ENCODE data around the gene ATP2B1.
"Not testable (repeated sequence)": the region's sequence is repeated elsewhere in the genome, so short reads cannot be mapped to it uniquely, and the experiment has no call there.

Gene ATP2B1

DNA sequence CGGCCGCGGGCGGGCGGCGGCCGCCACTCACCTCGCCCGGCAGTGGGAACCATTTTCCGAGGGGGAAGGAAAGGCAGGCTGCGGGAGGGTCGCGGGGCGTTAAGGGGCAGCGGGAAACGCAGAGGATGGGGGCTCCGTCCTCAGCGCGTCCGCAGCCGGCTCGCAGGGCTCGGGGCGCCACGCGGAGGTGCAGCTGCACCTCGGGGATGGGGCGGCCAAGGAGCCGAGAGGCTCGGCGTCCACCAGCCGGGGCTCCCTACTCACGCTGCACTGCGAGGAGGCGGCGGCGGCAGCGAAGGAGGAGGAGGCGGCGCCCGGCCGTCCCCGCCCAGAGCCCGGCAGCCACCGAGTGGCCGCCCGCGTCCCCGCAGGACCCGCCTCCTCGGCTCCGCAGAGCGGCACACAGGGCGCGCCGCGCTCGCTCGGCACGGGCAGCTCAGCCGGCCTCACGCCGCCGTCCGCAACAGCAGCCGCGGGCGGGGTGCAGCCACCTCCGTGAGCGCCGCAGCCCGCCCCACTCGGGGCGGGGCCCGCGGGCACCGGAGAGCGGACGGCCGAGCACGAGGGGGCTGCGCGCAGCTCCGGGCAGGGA, at the start of gene ATP2B1:
Gene ATP2B1, minus strand, starts transcription at position 274 of the 592 bp plus-strand sequence. CDS start 52,952 bp downstream, outside the sequence.
- DNase-seq (ENCODE audit: low read depth in 2 of 2): peak; percentile 60 to 75

DNA sequence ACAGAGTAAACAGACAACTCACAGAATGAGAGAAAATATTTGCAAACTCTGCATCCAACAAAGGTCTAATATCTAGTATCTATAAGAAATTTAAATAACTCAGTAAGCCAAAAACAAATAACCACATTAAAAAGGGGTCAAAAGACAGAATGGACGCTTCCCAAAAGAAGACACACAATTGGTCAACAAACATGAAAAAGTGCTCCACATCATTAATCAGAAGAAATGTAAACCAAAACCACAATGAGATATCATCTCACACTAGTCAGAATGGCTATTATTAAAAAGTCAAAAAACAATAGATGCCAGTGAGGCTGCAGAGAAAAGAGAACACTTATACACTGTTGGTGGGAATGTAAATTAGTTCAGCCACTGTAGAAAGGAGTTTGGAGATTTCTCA, 49.3 kb upstream of the ATP2B1 start:
- not testable (repeated sequence) for DNase-seq (ENCODE audit: low read depth in 2 of 2)

DNA sequence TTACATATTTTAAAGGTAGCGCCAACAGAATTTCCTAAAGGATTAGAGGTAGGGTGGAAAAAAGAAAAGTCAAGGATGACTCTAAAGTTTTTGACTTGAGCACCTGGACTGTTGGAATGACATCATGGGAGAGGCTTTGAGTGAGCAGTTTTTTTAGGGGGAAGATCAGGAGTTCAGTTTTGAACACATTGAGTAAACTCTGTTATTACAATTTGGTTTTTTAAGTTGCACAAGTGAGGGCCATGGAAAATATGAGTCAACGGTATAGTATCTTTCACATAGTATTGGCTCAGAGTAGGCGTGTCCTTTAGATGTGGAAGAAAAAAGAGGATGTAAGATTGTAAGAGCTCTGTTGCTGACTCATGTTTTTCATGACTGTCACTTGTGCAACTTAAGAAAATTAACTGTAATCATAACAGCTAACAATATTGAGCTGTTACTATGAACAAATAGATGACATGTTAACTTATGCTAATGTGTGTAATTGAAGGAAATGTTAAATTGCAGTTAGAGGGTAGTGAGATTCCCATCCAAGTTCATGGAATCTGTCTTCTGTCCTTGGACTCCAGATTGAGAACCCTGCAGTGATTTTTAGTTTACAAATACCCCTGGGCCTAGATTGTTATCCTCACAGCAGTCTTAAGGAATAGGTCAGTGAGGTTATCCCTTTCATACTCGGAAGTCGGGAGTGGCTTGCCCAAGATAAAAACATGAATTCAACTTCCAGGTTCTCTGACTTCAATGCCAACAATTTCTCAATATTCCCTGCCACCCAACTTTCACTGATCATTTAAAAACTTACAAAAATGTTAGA, 48.2 kb upstream of the ATP2B1 start:
- DNase-seq (ENCODE audit: low read depth in 2 of 2): peak in 1 of 2 donors; percentile 18

DNA sequence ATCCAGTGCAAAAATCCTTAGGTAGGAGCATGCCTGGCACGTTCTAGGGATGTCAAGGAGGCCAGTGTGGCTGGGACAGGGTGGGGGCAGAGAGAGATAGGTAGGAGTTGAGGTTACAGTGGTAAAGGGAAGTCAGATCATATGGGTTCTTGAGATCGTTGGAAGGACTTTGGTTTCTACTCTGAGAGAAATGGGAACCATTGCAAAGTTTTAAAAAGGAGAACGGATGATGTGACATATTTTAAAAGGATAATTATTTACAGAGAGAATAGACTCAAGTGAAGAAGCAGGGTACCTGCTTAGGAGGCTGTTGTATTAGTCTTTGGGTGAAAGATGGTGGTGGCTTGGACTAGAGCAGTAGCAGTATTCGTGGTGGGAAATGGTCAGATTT, 47.6 kb upstream of the ATP2B1 start:
- no peak for DNase-seq (ENCODE audit: low read depth in 2 of 2)

DNA sequence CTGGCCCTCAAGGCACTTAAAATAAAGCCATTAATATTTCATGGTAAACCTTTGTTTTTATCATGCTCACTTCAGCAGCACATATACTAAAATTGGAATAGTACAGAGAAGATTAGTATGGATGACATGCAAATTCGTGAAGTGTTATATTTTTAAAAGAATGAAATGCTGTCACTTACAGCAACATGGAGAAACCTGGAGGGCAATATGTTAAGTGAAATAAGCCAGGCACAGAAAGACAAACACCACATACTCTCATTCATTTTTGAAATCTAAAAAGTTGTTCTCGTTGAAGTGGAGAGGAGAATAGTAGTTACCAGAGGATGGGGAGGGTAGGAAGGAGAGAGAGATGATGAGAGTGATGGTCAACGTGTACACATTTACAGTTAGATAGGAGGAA, 45.4 kb upstream of the ATP2B1 start:
- no peak for DNase-seq (ENCODE audit: low read depth in 2 of 2)

DNA sequence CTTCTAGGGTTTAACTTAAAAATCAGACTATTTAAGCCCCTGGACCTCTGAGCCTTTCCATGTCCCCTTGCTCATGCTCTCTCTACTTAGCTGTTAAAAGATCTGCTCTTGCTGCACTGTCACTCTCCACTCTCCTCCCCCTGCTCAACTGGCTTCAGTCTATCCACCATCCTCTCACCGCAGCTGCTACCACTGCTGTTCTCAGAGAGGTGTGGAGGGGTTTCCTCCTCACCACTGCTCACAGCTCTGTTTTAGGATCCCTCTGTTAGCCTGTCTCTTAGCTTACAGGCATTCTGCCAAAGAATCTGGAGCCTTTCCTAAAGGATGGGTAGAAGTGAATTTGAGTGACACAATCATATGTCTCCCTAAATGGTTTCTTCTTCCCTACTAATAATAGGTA, 43.7 kb upstream of the ATP2B1 start:
- no peak for DNase-seq (ENCODE audit: low read depth in 2 of 2)

DNA sequence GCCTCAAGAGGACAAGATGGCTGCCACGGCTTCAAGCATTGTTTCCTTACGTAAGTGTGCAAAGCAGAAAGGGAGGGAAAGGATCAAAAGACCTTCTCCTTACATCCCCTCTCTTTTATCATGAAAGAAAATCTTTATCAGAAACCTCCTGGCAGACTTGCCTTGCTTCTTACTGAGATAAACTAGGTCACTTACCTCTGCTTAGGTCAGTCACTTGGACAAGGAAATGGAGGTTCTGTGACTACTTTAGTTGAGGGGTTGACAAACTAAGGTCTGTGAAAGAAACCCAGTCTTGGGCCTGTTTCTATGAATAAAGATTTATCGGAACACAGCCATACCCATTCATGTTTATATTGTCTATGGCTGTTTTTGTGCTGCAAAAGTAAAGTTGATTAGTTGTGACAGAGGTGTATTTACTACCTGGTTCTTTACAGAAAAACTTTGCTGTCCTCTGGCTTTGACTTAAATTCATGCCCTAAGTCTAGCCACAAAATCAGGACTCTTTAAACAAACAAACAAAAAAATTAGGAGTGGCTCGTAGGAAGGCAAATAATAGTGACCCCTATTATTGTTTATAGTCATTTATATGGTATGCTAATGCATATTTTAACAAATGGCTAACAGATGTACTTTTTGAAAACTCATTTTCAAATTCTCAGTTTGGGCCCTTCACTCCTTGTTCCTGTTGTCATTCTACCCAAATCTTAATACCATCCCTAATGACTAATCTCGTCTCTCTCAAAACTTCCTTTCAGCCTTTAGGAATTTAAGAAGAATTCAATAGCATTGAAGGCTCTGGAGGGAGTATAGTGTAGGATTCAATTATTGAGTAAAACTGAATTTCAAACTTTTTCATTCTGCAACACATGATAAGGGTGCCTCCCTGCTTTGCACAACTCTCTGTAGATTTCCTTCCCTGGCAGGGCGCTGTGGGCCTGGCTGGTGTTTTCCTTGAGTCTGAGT, 42.0 kb upstream of the ATP2B1 start:
- DNase-seq (ENCODE audit: low read depth in 2 of 2): no peak

DNA sequence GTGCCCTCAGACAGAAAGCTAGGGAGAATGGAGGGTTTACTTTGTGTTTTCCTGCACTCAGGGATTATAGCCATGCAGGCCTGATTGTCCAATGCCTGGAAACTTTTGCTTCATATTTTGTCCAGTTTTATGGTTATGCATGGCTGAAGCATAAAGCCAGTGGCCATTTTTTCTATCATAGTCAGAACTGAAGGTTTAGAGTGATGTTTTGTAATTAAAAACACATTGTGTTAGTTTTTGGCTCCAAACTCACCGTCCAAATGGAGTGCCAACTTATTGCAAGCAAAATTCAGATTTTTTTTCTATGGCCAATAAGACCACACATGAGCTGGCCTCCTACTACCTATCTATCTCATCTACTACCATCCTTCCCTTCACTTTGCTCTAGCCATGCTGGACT, 40.2 kb upstream of the ATP2B1 start:
- DNase-seq (ENCODE audit: low read depth in 2 of 2): no peak

DNA sequence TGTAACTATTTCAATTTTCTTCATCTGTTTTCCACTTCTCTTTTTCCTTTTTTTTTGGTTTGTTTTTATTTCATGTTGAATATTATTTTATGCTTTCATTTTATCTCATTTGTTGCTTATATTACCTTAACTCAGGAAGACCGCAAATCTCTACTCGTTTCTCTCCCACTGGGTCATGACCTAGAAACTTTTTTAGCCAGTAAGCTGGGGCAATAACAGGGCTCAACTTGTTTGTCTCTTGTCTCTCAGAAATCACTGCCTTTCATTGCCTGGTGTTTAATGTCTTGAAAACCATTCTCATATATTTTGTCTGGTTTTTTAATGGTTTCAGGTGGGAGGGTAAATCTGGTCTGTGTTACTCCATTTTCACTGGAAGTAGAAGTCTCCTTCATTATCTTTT, 36.6 kb upstream of the ATP2B1 start:
- no peak for DNase-seq (ENCODE audit: low read depth in 2 of 2)

DNA sequence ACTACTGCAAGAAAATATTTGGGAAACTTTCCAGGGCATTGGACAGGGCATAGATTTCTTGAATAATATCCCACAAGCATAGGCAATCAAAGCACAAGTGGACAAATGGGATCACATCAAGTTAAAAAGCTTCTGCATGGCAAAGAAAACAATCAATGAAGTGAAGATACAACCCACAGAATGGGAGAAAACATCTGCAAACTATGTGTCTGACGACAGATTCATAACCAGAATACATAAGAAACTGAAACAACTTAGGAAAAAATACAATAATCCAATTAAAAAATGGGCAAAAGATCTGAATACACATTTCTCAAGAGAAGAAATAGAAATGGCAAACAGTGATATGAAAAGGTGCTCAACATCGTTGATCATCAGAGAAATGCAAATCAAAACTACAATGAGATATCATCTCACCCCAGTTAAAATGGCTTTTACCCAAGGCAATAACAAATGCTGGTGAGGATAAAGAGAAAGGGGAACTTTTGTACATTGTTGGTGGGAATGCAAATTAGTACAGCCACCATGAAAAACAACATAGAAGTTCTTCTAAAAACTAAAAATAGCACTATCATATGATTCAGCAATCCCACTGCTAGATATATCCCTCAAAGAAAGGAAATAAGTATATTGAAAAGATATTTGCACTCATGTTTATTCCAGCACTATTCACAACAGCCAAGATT, 33.8 kb upstream of the ATP2B1 start:
- DNase-seq (ENCODE audit: low read depth in 2 of 2): no peak

DNA sequence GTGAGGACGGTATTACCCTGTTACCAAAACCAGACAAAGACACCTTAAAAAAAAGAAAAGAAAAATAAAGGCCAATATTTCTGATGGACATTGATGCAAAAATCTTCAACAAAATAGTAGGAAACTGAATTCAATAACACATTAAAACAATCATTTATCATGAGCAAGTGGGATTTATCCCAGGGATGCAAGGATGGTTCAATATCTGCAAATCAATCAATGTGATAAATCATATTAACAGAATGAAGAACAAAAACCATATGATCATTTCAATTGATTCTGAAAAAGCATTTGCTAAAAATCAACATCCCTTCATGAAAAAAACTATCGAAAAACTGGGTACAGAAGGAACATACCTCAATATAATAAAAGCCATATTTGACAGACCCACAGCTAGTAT, 32.3 kb upstream of the ATP2B1 start:
- no peak for DNase-seq (ENCODE audit: low read depth in 2 of 2)

DNA sequence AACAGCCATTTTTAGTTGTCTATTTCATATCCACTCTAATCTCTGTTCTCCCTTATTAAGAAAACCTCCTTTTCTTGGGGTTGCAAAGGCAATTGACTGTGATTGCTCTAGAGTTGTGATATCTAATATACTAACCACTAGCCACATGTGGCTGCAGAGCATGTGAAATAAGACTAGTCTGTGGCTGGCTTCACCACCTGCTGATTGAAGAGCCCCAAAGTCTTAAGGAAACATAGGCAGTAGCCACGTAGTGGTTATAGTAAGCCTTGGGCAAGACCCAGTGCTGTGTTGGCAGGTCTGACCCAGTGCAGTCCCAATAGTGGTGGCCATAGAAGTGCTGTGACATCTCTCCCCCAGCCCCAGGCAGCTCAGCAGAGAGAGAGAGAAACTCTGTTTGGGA, 28.4 kb upstream of the ATP2B1 start:
- no peak for DNase-seq (ENCODE audit: low read depth in 2 of 2)

DNA sequence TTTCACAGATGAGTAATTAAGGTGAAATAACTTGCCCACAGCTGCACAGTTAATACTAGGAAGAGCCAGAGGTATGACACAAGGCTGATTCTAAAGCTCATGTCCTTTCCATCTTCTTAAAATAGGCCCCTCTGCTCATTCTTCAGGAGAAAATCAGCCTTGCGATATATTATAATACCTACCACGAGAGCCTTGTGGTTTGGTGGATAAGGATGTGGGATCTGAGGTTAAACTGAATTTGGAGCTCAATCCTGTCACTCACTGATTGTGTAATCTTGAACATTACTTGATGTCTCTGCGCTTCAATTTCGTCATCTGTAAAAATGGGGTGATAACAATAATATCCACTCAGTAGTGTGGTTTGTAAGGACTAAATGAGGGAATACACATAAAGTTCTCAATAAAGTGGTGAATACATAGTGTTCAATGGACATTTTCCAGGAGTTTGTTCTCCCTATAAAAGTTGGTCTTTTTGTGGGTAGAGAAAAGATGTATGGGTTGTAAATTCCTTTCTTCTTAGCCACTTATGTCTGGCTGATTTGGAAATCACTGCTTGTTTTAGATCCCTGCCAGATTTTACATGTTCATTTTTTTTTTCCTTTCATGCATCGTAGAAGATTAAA, 25.1 kb upstream of the ATP2B1 start:
- DNase-seq (ENCODE audit: low read depth in 2 of 2): no peak

DNA sequence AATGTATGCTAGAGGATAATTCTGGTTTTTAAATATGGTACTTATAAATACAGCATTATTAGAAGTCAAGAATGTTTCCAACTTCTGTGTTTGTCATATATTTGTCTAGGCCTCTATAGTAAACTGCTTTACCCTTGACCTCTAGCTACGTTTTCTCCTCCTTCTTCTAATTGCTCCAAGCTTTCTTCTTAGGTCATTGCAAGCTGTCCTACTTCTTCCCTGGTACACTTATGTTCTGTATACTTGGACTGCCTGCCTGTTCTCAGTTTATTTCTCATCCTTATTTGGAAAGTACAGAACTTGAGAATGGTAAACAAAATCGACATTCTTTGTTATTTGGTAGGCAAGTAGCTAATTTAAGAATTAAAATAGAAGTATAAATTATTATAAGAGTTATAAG, 23.9 kb upstream of the ATP2B1 start:
- no peak for DNase-seq (ENCODE audit: low read depth in 2 of 2)

DNA sequence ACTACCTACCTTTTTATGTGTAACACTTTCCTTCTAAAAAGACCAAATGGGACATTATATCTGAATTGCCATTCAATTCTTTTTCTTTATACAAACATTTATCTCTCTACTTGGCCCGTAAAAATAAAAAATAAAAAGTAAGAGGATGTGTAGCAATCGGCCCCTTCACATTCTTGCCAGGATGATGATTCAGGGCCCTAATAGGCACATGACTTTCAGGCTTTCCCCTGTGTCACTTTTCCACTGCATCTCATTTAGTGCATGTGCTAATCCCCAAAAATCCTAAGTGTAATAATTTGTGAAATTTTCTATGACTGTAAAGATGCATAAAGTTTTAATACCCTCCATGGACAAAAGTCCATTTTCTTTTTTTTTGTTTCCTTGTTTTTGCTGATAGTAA, 23.0 kb upstream of the ATP2B1 start:
- no peak for DNase-seq (ENCODE audit: low read depth in 2 of 2)

DNA sequence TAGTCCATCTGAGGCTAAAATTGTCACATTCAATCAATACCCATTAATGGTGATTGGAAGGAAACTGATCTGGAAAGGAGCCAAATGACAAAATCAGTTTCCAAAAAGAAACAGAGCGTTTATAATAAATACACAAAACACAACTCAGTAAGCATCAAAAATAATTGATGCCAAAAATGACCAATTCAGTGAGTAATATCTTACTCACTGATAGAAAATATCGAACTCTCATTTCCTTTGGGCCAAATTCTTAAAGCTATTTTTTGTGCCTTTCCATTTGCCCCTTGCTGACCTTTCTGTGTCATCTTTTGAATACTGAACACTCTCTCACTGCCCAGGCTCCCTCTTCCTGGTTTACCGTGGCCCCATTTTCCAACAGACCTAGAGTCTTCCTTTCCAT, 22.5 kb upstream of the ATP2B1 start:
- no peak for DNase-seq (ENCODE audit: low read depth in 2 of 2)

DNA sequence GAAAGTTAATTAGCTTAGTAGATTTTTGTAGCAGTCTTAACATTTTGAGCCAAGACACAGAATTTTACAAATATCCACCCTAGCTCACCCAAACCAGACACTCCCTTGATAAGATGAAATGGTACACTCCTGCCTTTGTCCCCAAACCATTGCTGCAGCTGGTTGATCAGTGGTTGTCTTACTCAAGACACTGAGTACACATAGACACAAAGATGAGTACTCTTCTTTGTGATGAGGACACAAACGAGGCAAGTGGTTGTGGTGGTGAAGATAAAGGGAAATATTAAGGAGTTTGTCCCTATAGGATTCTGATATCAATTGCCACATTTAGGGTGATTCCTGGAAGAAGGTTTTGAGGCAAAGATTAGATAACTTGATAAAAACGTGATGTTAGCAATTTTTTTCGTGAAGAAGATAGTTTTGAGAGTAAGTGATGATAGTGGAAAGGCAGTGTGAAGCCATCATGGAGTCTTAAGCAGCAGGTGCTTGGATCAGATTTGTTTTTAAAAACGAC, 21.4 kb upstream of the ATP2B1 start:
- no peak for DNase-seq (ENCODE audit: low read depth in 2 of 2)

DNA sequence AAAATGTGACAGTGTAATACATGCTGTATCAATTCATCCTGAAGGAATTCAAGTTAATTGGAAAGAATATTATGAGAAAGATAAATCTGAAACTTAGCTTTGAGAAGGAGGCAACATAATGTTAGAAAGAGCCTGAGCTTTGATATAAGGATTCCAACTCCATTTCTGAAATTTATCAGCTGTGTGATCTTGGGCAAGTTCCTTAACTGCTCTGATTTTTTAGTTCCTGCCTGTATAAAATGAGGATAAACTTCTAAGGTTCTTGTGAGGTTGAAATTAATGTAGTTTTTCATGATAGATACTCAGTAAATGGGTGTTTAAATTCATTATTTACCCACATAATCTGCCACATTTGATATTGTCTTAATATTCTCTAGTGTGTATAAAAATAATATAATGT, 14.6 kb upstream of the ATP2B1 start:
- no peak for DNase-seq (ENCODE audit: low read depth in 2 of 2)

DNA sequence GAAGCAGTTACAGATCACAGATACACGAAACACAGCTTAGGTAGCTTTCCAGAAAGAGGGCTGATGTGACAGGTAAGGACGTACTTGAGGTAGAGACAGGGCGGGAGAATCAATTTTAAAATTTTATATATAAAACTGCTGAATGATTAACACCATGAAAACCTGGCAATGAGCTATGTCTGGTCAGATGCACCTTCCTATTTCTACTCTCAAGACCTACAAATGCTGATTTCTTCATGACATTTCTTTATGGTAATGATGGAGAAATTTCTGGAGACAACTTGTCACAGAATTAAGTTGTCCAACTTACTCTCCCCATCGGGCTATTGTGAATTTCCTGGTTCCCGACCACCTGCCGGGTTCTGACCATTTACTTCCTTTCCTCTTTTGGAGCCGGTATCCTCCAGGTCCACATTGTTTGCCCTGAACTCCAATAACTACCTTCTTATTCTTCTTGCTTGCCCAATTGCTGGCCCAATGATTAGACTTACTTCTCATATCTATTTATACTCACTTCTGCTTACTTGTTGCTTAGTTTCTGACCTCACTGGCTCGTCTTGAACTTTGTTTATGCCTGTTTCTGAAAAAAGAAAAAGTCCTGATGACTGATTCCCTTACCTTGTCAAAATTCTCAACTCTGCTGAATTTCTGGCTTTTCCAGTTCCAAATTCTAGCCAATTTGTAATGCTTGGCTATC, 12.8 kb upstream of the ATP2B1 start:
- DNase-seq (ENCODE audit: low read depth in 2 of 2): no peak

DNA sequence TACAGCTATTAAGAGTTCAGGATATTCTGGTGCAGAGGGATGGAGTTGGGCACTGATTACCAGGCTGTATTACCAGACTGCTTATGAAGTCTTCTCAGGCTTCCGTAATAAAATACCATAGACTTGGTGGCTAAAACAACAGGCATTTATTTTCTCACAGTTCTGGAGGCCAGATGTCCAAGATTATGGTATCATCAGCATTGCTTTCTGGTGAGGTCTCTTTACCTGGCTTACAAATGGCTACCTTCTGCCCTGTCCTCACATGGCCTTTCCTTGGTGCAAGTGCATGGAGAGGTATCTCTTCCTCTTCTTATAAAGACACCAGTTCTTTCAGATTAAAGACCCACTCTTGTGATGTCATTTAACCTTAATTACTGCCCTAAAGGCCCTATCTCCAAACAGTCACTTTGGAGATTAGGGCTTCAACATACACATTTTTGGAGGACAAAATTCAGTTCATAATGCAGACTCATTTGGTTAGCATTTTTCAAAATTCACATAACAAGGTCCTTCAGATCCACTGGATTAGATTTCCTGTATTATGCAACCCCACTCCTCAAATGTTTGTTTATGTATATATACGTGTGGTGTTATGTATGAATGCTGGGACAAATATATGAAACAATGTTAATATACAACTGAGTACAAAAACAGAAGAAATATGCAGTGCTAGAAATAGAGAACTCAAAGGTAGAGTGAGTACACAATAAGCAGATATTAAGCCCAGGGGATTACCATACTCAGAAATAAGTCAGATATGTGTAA, 9.3 kb upstream of the ATP2B1 start:
- DNase-seq (ENCODE audit: low read depth in 2 of 2): no peak

All from stimulated activated CD4-positive, alpha-beta T cell treated with anti-CD3 and anti-CD28 coated beads, Interleukin-1b, Interleukin-23, amount 100 ng/mL, for 4 hours (primary cell).